ENCODE results near the gene OSBPL8.
"Not testable (repeated sequence)": the region's sequence is repeated elsewhere in the genome, so short reads cannot be mapped to it uniquely, and the experiment has no call there.

OSBPL8 gene

DNA sequence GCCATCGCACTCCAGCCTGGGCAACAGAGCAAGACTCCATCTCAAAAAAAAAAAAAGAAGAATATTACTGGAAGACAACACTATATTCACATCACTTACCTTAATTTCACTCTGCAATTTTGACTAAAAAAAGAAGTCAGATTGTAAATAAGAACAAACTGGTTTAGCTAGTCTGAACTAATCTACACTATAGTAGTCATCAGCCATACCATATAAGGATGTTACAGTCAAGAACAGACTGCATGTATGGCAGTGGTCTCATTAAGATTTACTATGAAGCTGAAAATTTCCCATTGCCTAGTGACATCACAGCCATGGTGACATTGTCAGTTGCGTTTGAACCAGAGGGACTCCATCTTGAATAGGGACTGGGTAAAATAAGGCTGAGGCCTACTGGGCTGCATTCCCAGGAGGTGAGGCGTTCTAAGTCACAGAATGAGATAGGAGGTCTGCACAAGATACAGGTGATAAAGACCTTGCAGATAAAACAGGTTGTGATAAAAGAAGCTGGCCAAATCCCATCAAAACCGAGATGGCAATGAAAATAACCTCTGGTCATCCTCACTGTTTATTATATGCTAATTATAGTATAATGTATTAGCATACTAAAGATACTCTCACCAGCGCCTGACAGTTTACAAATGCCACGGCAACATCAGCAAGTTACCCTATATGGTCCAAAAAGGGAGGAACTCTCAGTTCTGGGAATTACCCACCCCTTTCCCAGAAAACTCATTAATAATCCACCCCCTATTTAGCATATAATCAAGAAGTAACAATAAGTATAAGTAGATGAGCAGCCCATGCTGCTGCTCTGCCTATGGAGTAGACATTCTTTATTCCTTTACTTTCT, 51.2 kb downstream of the OSBPL8 start:
- no peak for DNase-seq (ENCODE audit: low spot score)
- in situ Hi-C loops (cut with MboI; ENCODE audit: low sequenced_read_pairs, unreplicated experiment): no loop called here
- no peak for TF ChIP-seq CTCF (IDR thresholded peaks at IDR 0.05; ENCODE audit: borderline replicate concordance, control extremely low read depth, extremely low read depth, insufficient read depth, missing control alignments)

- in situ Hi-C loops (cut with MboI; ENCODE audit: low sequenced_read_pairs, unreplicated experiment): no loop called here
- TF ChIP-seq CTCF (IDR thresholded peaks at IDR 0.05; ENCODE audit: borderline replicate concordance, control extremely low read depth, extremely low read depth, insufficient read depth, missing control alignments): no peak
- DNase-seq (ENCODE audit: low spot score): no peak
Observed at GRCh38 chr12:76506149-76506548, 53.4 kb downstream of the OSBPL8 start.

DNA sequence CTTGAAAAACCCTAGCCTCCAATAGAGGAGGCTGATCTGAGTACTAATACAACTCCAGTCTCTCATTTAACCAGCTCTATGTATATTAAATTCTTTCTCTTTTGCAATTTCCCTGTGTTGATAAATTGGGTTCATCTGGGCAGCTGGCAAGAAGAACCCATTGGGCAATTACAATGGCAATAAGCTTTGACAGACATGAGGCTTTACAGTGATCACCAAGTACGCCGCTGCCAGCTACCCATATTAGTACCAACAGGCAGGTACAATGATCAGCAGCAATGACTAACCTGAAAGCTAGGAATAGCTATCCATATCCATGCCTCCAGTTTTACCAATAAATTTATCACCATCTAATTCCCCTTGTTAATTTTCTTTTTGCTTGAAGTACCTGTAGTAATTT, 54.5 kb downstream of the OSBPL8 start:
- in situ Hi-C loops (cut with MboI; ENCODE audit: low sequenced_read_pairs, unreplicated experiment): no loop called here
- no peak for TF ChIP-seq CTCF (IDR thresholded peaks at IDR 0.05; ENCODE audit: borderline replicate concordance, control extremely low read depth, extremely low read depth, insufficient read depth, missing control alignments)
- DNase-seq (ENCODE audit: low spot score): no peak

- DNase-seq (ENCODE audit: low spot score): no peak
- in situ Hi-C loops (cut with MboI; ENCODE audit: low sequenced_read_pairs, unreplicated experiment): no loop called here
- TF ChIP-seq CTCF (IDR thresholded peaks at IDR 0.05; ENCODE audit: borderline replicate concordance, control extremely low read depth, extremely low read depth, insufficient read depth, missing control alignments): no peak
Observed at GRCh38 chr12:76504606-76505005, 55.0 kb downstream of the OSBPL8 start.

- no peak for TF ChIP-seq CTCF (IDR thresholded peaks at IDR 0.05; ENCODE audit: borderline replicate concordance, control extremely low read depth, extremely low read depth, insufficient read depth, missing control alignments)
- no peak for DNase-seq (ENCODE audit: low spot score)
- in situ Hi-C loops (cut with MboI; ENCODE audit: low sequenced_read_pairs, unreplicated experiment): no loop called here
Observed at GRCh38 chr12:76503957-76504356, 55.6 kb downstream of the OSBPL8 start.

DNA sequence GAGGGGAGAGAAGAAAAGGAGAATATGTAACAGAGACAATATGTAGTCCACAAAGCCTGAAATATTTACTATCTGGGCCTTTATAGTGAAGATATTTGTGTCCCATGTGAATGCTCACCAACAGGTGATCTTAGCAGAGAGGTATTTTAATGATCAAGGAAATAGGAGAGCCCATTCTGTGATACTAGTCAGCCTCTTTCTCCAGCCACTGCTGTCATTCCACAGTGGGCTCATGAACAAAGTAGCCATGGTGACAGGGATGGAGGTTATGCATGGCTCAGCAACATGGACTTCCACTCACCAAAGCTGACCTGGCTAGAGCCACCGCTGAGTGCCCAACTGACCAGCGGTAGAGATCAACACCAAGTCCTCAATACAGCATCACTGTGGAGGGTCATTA, 58.2 kb downstream of the OSBPL8 start:
- in situ Hi-C loops (cut with MboI; ENCODE audit: low sequenced_read_pairs, unreplicated experiment): no loop called here
- no peak for TF ChIP-seq CTCF (IDR thresholded peaks at IDR 0.05; ENCODE audit: borderline replicate concordance, control extremely low read depth, extremely low read depth, insufficient read depth, missing control alignments)
- DNase-seq (ENCODE audit: low spot score): no peak

DNA sequence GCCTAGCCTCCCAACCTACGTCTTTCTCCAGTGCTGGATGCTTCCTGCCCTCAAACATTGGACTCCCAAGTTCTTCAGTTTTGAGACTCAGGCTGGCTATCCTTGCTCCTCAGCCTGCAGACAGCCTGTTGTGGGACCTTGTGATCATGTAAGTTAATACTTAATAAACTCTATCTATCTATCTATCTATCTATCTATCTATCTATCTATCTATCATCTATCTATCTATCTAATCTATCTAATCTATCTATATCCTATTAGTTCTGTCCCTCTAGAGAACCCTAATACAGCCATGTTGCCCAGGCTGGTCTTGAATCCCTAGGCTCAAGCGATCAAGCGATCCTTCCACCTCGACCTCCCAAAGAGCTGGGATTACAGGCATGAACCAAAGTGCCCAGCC, 60.4 kb downstream of the OSBPL8 start:
- DNase-seq (ENCODE audit: low spot score); in situ Hi-C loops (cut with MboI; ENCODE audit: low sequenced_read_pairs, unreplicated experiment): not testable (repeated sequence)
